Loucy (cell line): Measurements from ENCODE around the gene IL17RD.

ENCODE experiments used
- H2AFZ ChIP-seq: fragments of 200-600 bp; sonication (generic); 2 replicates; pipeline ENCODE4 v1.6.0; 2016; ENCODE audit warnings: antibody characterized with exemption, mild to moderate bottlenecking, low read length, moderate library complexity
- H3F3A ChIP-seq: fragments of 200-600 bp; 2 replicates; pipeline ENCODE4 v1.6.0; 2016; ENCODE audit warnings: antibody characterized with exemption, low read depth, mild to moderate bottlenecking
- H3K27me3 ChIP-seq: fragments of 200-600 bp; sonication (generic); 2 replicates; pipeline ENCODE4 v1.6.1; 2014; ENCODE audit warnings: low read length, mild to moderate bottlenecking; ENCODE audit not compliant: insufficient read depth, poor library complexity, severe bottlenecking
- H3K36me3 ChIP-seq: fragments of 200-600 bp; sonication (generic); 2 replicates; pipeline ENCODE4 v1.6.1; 2016; ENCODE audit warnings: low read length; ENCODE audit not compliant: insufficient read depth
- H3K4me1 ChIP-seq: fragments of 200-600 bp; sonication (generic); 2 replicates; pipeline ENCODE4 v1.5.1; 2014; ENCODE audit warnings: low read length, mild to moderate bottlenecking; ENCODE audit not compliant: insufficient read depth, poor library complexity, severe bottlenecking
- H3K4me2 ChIP-seq: fragments of 200-600 bp; sonication (generic); 2 replicates; pipeline ENCODE4 v1.6.0; 2014; ENCODE audit warnings: antibody characterized with exemption, low read length, low read depth, mild to moderate bottlenecking; ENCODE audit not compliant: poor library complexity, severe bottlenecking
- H3K4me3 ChIP-seq: fragments of 200-600 bp; sonication (generic); 2 replicates; pipeline ENCODE4 v1.5.1; 2014; ENCODE audit warnings: low read length, mild to moderate bottlenecking, mixed read lengths; ENCODE audit not compliant: poor library complexity, severe bottlenecking
- H3K79me2 ChIP-seq: fragments of 200-600 bp; sonication (generic); 2 replicates; pipeline ENCODE4 v1.6.1; 2014; ENCODE audit warnings: low read length; ENCODE audit not compliant: insufficient read depth
- H3K9ac ChIP-seq: fragments of 200-600 bp; sonication (generic); 2 replicates; pipeline ENCODE4 v1.6.0; 2014; ENCODE audit warnings: mild to moderate bottlenecking, low read depth, low read length, moderate library complexity; ENCODE audit not compliant: poor library complexity, severe bottlenecking
- H3K9me2 ChIP-seq: fragments of 200-600 bp; sonication (generic); replicated peaks from 2 replicates; pipeline ENCODE4 v1.6.1; 2016; ENCODE audit warnings: low read depth, low read length, mixed read lengths
- H3K9me3 ChIP-seq: fragments of 200-600 bp; sonication (generic); 2 replicates; pipeline ENCODE4 v1.6.1; 2014; ENCODE audit warnings: mild to moderate bottlenecking, antibody characterized with exemption, low read length, low read depth; ENCODE audit not compliant: insufficient read depth
- H4K20me1 ChIP-seq: fragments of 200-600 bp; sonication (generic); 2 replicates; pipeline ENCODE4 v1.6.0; 2014; ENCODE audit warnings: antibody characterized with exemption, low read length, mild to moderate bottlenecking; ENCODE audit not compliant: insufficient read depth, poor library complexity, severe bottlenecking
- CTCF ChIP-seq: fragments of 200-600 bp; sonication (generic); conservative IDR thresholded peaks from 2 replicates; pipeline ENCODE4 v1.5.1; 2014; ENCODE audit warnings: mild to moderate bottlenecking, antibody characterized with exemption, low read length
- EZH2phosphoT487 ChIP-seq: fragments of 200-600 bp; IDR thresholded peaks from 2 replicates; pipeline ENCODE4 v1.6.1; 2018; ENCODE audit warnings: antibody characterized with exemption, mild to moderate bottlenecking, moderate library complexity, borderline replicate concordance

The IL17RD gene

DNA sequence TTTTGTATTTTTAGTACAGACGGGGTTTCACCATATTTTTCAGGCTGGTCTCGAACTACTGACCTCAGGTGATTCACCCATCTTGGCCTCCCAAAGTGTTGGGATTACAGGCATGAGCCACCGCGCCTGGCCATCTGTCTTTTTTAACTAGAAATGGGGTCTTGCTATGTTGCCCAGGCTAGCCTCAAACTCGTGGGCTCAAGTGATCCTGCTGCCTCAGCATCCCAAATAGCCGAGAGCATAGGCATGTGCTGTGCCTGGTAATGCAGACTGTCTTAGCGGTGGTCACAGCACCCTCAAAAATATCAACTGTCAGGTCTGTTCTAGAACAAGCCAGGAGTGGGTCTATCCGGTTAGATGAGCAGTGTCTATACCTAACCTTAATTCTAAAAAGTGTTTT, 56.5 kb downstream of the IL17RD start:
- Histone ChIP-seq H3K27me3 (no peaks in the 10 kb centered on the region), H3K79me2 (no peaks in the 10 kb centered on the region), H3K9me3 (no peaks in the 10 kb centered on the region), H4K20me1 (no peaks in the 10 kb centered on the region), H3K4me3 (no peak overlapping the region), H3K4me1 (peaks cover 4% of the 10 kb centered on the region), H3K4me2 (no peak overlapping the region), H3F3A (no peaks in the 10 kb centered on the region), H3K9me2 (no peaks in the 10 kb centered on the region), H3K9ac (no peak overlapping the region), H2AFZ (no peak overlapping the region), H3K36me3 (no peaks in the 10 kb centered on the region)
- no peak for TF ChIP-seq CTCF
- TF ChIP-seq EZH2phosphoT487, result no peak

- Histone ChIP-seq H3K4me1 (peaks cover 4% of the 10 kb centered on the region), H2AFZ (no peak overlapping the region), H4K20me1 (no peaks in the 10 kb centered on the region), H3K9ac (no peak overlapping the region), H3K4me3 (no peak overlapping the region), H3K4me2 (no peak overlapping the region), H3F3A (no peaks in the 10 kb centered on the region), H3K27me3 (no peaks in the 10 kb centered on the region), H3K79me2 (no peaks in the 10 kb centered on the region), H3K36me3 (no peaks in the 10 kb centered on the region), H3K9me2 (no peaks in the 10 kb centered on the region), H3K9me3 (no peaks in the 10 kb centered on the region)
- TF ChIP-seq CTCF (no peak), EZH2phosphoT487 (no peak)
These were observed 59.6 kb downstream of the IL17RD start for GRCh38 chr3:57105585-57105984.

DNA sequence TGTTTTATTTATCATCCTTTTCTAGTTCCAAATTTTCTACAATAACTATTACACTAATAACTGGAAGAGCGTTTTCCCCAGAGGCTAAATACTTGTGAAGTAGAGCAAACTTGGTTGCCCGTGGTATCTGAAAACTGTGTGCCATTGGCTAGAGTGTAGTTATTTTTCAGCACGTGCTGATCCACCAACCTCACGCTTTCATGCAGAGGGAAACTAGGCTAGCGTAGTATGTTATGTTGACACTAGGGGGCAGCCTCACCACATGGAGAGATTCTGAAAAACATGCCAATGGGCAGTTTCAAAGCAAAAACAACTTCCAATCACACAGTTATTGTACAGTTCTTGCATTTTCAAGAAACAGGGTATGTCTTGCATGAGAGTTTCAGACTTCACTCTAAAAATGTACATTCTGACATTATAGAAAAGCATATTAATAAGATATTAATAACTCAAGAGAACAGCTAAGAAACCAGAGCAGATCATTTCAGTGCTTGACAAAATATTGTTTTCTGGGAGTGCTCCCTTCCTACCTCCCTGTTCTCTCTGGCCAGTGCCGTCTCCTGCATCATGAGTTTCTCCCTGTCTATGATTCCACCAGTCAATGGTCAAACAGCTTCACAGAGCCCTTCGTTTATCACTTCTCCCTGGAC, 65.0 kb downstream of the IL17RD start:
- H3K9me3 ChIP-seq, result no peaks in the 10 kb centered on the region
- H3K4me2 ChIP-seq, result peak overlapping the region; percentile 48
- no peaks in the 10 kb centered on the region for H3K36me3 ChIP-seq
- H3K4me3 ChIP-seq, result peak overlapping the region; percentile 15
- no peaks in the 10 kb centered on the region for H4K20me1 ChIP-seq
- H3F3A ChIP-seq, result no peaks in the 10 kb centered on the region
- H3K9ac ChIP-seq, result peak overlapping the region; percentile 19
- H3K27me3 ChIP-seq, result no peaks in the 10 kb centered on the region
- H3K4me1 ChIP-seq, result peaks cover 4% of the 10 kb centered on the region
- no peaks in the 10 kb centered on the region for H3K79me2 ChIP-seq
- H3K9me2 ChIP-seq, result no peaks in the 10 kb centered on the region
- TF ChIP-seq EZH2phosphoT487, result no peak
- peak; percentile 87 for TF ChIP-seq CTCF
- peak overlapping the region; percentile 71 for H2AFZ ChIP-seq
